Measurements from ENCODE around the gene USP36.

Gene USP36

GRCh38 chr17:78821961-78822360, 18.7 kb downstream of the USP36 start:
- no peak overlapping the region for H3K4me3 ChIP-seq (ENCODE audit: low read length)
- TF ChIP-seq CTCF (IDR thresholded peaks at IDR 0.05; ENCODE audit: insufficient read depth, low read depth, low read length, missing control alignments), result no peak
- no peak for DNase-seq (ENCODE audit: low read depth)

- H3K4me3 ChIP-seq (ENCODE audit: low read length), result no peak overlapping the region
- TF ChIP-seq CTCF (IDR thresholded peaks at IDR 0.05; ENCODE audit: insufficient read depth, low read depth, low read length, missing control alignments), result no peak
- no peak for DNase-seq (ENCODE audit: low read depth)
Observed at GRCh38 chr17:78820841-78821240, 19.8 kb downstream of the USP36 start.

- DNase-seq (ENCODE audit: low read depth), result no peak
- no peak for TF ChIP-seq CTCF (IDR thresholded peaks at IDR 0.05; ENCODE audit: insufficient read depth, low read depth, low read length, missing control alignments)
- H3K4me3 ChIP-seq (ENCODE audit: low read length), result no peak overlapping the region
Observed at GRCh38 chr17:78819806-78820792, 20.5 kb downstream of the USP36 start.

- TF ChIP-seq CTCF (IDR thresholded peaks at IDR 0.05; ENCODE audit: insufficient read depth, low read depth, low read length, missing control alignments), result no peak
- DNase-seq (ENCODE audit: low read depth), result no peak
- H3K4me3 ChIP-seq (ENCODE audit: low read length), result no peak overlapping the region
Observed at GRCh38 chr17:78819402-78819801, 21.2 kb downstream of the USP36 start.

GRCh38 chr17:78818932-78819331, 21.7 kb downstream of the USP36 start:
- no peak overlapping the region for H3K4me3 ChIP-seq (ENCODE audit: low read length)
- DNase-seq (ENCODE audit: low read depth), result no peak
- no peak for TF ChIP-seq CTCF (IDR thresholded peaks at IDR 0.05; ENCODE audit: insufficient read depth, low read depth, low read length, missing control alignments)

GRCh38 chr17:78818152-78818846, 22.3 kb downstream of the USP36 start:
- TF ChIP-seq CTCF (IDR thresholded peaks at IDR 0.05; ENCODE audit: insufficient read depth, low read depth, low read length, missing control alignments), result no peak
- no peak for DNase-seq (ENCODE audit: low read depth)

More at GRCh38 chr17:78818152-78818846, 22.3 kb downstream of the USP36 start:
- no peak overlapping the region for H3K4me3 ChIP-seq (ENCODE audit: low read length)
